HCT116 (cell line): ENCODE results near the gene SBNO2. TPM values are rescaled to one million over a fixed set of nuclear protein-coding genes. Genes with fewer than 3 reads are reported as not detected.

Source experiments
- ATAC-seq: fragments of 200-7000 bp; cut with Tn5 transposase; 2 replicates; pipeline ENCODE4 v1.9.1; 2020; ENCODE audit warnings: mild to moderate bottlenecking, moderate library complexity
- BruUV-seq: library from RNA; stranded (reverse); fragments of 400-500 nt; replicated peaks from 2 replicates; lab custom pipeline; 2021; lab: Mats Ljungman, UMichigan
- CTCF ChIA-PET: fragments of 300-600 bp; sonication (Branson Sonifier 250); formaldehyde crosslinking; loops from one replicate; lab custom pipeline; 2021; ENCODE audit warnings: antibody characterized with exemption; lab: Charles Lee
- POLR2A ChIA-PET: fragments of 300-600, 350-600 bp; sonication (Branson Sonifier 250); formaldehyde crosslinking; loops from one replicate; lab custom pipeline; 2021; ENCODE audit warnings: antibody characterized with exemption; lab: Charles Lee
- RAD21 ChIA-PET, 2 experiments: fragments of 300-600 bp; sonication (Branson Sonifier 250); formaldehyde crosslinking; loops; one replicate each; lab custom pipeline; 2023; ENCODE audit warnings: low total read pairs in 2 of 2; ENCODE audit not compliant: uncharacterized antibody in 2 of 2, unreplicated experiment in 2 of 2, low non-redundant PET in 1 of 2; lab: Charles Lee
- DNase-seq: peaks from one replicate; pipeline ENCODE4 v3.0.0-alpha.2; 2010; ENCODE audit warnings: low read depth, low spot score
- H2AFZ ChIP-seq: fragments of 200-600 bp; shearing (Covaris generic), sonication (generic); 2 replicates; pipeline ENCODE4 v1.6.1; 2017; ENCODE audit warnings: low read depth, mixed run types, mixed read lengths, antibody characterized with exemption, low read length; ENCODE audit not compliant: poor library complexity, severe bottlenecking
- H3K27ac ChIP-seq: 2 replicates; pipeline ENCODE4 v1.5.1; 2012; ENCODE audit warnings: low read depth, low read length
- H3K27me3 ChIP-seq: fragments of 200-600 bp; sonication (generic); 2 replicates; pipeline ENCODE4 v1.6.1; 2016; ENCODE audit warnings: mixed run types, low read length, mixed read lengths; ENCODE audit not compliant: insufficient read depth
- H3K36me3 ChIP-seq, 2 experiments: fragments of 200-500 bp in 1 of 2; fragments of 200-600 bp in 1 of 2; sonication (Bioruptor generic) in 1 of 2; sonication (generic) in 1 of 2; 2 replicates each; pipeline versions ENCODE4 v1.5.1 to v1.6.1; 2014 to 2016; ENCODE audit warnings: low read length in 2 of 2, inconsistent platforms in 1 of 2, mixed read lengths in 1 of 2, mixed run types in 1 of 2; ENCODE audit not compliant: insufficient read depth in 2 of 2, control insufficient read depth in 1 of 2
- H3K4me1 ChIP-seq, 2 experiments: fragments of 200-600 bp in 1 of 2; sonication (generic) in 1 of 2; 2 replicates each; pipeline versions ENCODE4 v1.5.1 to v1.6.1; 2012 to 2017; ENCODE audit warnings: low read length in 2 of 2, inconsistent platforms in 1 of 2, mild to moderate bottlenecking in 1 of 2, mixed read lengths in 1 of 2, mixed run types in 1 of 2, moderate library complexity in 1 of 2; ENCODE audit not compliant: insufficient read depth in 2 of 2, control insufficient read depth in 1 of 2
- H3K4me2 ChIP-seq: fragments of 200-600 bp; sonication (generic); 2 replicates; pipeline ENCODE4 v1.6.1; 2017; ENCODE audit warnings: mixed run types, low read length, mixed read lengths
- H3K4me3 ChIP-seq, 2 experiments: fragments of 200-600 bp in 1 of 2; sonication (generic) in 1 of 2; replicated peaks in 1 of 2; 2 replicates each; pipeline ENCODE4 v1.5.1; 2011 to 2016; ENCODE audit warnings: low read length in 2 of 2, control low read depth in 1 of 2, low read depth in 1 of 2, mild to moderate bottlenecking in 1 of 2, mixed read lengths in 1 of 2, mixed run types in 1 of 2
- H3K79me2 ChIP-seq: fragments of 200-600 bp; sonication (generic); 2 replicates; pipeline ENCODE4 v1.6.1; 2017; ENCODE audit warnings: mild to moderate bottlenecking, mixed run types, low read length, moderate library complexity, mixed read lengths; ENCODE audit not compliant: insufficient read depth
- H3K9ac ChIP-seq: fragments of 200-600 bp; sonication (generic); 2 replicates; pipeline ENCODE4 v1.6.1; 2016; ENCODE audit warnings: low read length, mixed read lengths
- H3K9me2 ChIP-seq: fragments of 200-600 bp; sonication (generic), shearing (Covaris generic); 2 replicates; pipeline ENCODE4 v1.6.1; 2017; ENCODE audit warnings: mixed run types, mild to moderate bottlenecking, moderate library complexity; ENCODE audit not compliant: insufficient read depth
- H3K9me3 ChIP-seq, 2 experiments: fragments of 200-500 bp in 1 of 2; fragments of 200-600 bp in 1 of 2; sonication (Bioruptor generic) in 1 of 2; sonication (generic) in 1 of 2; 2 replicates each; pipeline ENCODE4 v1.6.1; 2014 to 2017; ENCODE audit warnings: low read length in 2 of 2, mixed read lengths in 2 of 2, inconsistent platforms in 1 of 2, low read depth in 1 of 2, mild to moderate bottlenecking in 1 of 2, mixed run types in 1 of 2, moderate library complexity in 1 of 2; ENCODE audit not compliant: control insufficient read depth in 1 of 2, insufficient read depth in 1 of 2
- H4K20me1 ChIP-seq: fragments of 200-600 bp; sonication (generic), shearing (Covaris generic); 2 replicates; pipeline ENCODE4 v1.6.1; 2017; ENCODE audit warnings: mixed run types, mild to moderate bottlenecking, moderate library complexity; ENCODE audit not compliant: insufficient read depth
- ATF3 ChIP-seq: IDR thresholded peaks from 2 replicates; pipeline ENCODE4 v1.6.1; 2012
- CBX3 ChIP-seq: IDR thresholded peaks from 2 replicates; pipeline ENCODE4 v1.6.1; 2012; ENCODE audit warnings: low read depth
- FOSL1 ChIP-seq: IDR thresholded peaks from 2 replicates; pipeline ENCODE4 v1.6.1; 2012; ENCODE audit warnings: low read depth
- POLR2AphosphoS5 ChIP-seq: IDR thresholded peaks from 2 replicates; pipeline ENCODE4 v1.6.1; 2011; ENCODE audit warnings: mild to moderate bottlenecking, low read depth, low read length, moderate library complexity
- YY1 ChIP-seq: IDR thresholded peaks from 2 replicates; pipeline ENCODE4 v1.6.1; 2011; ENCODE audit warnings: low read length, low read depth, moderate library complexity, mild to moderate bottlenecking; ENCODE audit not compliant: insufficient replicate concordance; ENCODE audit errors: extremely low read depth
- ZBTB33 ChIP-seq: IDR thresholded peaks from 2 replicates; pipeline ENCODE4 v1.6.1; 2011; ENCODE audit warnings: mild to moderate bottlenecking, low read length, moderate library complexity; ENCODE audit not compliant: insufficient replicate concordance; ENCODE audit errors: extremely low read depth
- intact Hi-C: fragments of 100-400 bp; cut with micrococcal nuclease; formaldehyde crosslinking; loops from 2 replicates; pipeline ENCODE4 v1.10.0; 2022
- total RNA-seq: library from RNA; stranded (reverse); gene quantifications from one replicate; pipeline ENCODE4 v1.2.1, GENCODE V29; 2021; ENCODE audit not compliant: unreplicated experiment
- TF ChIP-seq, protein P1 (sequence below): IDR thresholded peaks from 2 replicates; pipeline ENCODE4 v1.6.1; 2012

SBNO2 gene
- total RNA-seq, 1 experiment from 2014 or later: 66.4 TPM

DNA sequence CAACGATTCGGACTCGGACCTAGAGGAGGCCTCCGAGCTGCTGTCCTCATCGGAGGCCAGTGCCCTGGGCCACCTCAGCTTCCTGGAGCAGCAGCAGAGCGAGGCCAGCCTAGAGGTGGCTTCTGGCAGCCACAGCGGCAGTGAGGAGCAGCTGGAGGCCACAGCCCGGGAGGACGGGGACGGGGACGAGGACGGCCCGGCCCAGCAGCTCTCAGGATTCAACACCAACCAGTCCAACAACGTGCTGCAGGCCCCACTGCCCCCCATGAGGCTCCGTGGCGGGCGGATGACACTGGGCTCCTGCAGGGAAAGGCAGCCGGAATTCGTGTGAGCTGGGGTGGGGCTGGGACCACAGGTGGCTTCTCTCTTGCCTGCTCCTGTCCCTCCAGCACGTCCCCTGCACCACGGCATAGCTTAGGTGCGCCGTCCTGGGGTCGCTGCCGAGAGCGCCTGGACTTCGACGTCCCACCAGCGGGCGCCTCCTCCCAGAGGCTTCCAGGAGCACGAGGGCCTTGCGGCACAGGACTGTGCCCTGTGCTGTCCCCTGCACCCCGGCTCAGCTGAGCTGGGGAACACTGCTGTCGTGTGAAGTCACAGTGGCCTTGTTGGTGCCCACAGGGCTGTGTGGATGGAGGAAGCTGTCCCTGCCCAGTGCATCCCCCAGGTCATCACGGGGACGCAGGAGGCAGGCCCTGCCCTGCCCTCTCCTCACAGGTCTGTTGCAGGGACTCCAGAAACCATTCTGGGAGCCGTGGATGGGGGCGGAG, 88.2 kb downstream of the SBNO2 start (continued):
- TF ChIP-seq ZBTB33 (no peak), CBX3 (no peak), YY1 (no peak), FOSL1 (no peak)
- TF ChIP-seq, protein P1, sequence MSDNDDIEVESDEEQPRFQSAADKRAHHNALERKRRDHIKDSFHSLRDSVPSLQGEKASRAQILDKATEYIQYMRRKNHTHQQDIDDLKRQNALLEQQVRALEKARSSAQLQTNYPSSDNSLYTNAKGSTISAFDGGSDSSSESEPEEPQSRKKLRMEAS: no peak

GRCh38 chr19:1085053-1085658, 88.9 kb downstream of the SBNO2 start:
- no peaks in the 10 kb centered on the region for H3K79me2 ChIP-seq
- no peak overlapping the region for H3K4me3 ChIP-seq
- H3K36me3 ChIP-seq: peaks cover 7 to 29% of the 10 kb centered on the region in 2 experiments; a peak in 3 of 4 replicates
- no peak for DNase-seq
- H3K9me3 ChIP-seq: no peaks in the 10 kb centered on the region
- TF ChIP-seq ATF3: no peak
- TF ChIP-seq POLR2AphosphoS5: peak; percentile 23; the same call in 1 of the 2 replicates
- TF ChIP-seq, all 23 proteins: peak for 1
- Histone ChIP-seq H3K4me1 (peaks cover 4 to 18% of the 10 kb centered on the region in 2 experiments), H3K27me3 (no peaks in the 10 kb centered on the region), H4K20me1 (no peaks in the 10 kb centered on the region), H3K9ac (no peak overlapping the region), H3K27ac (peak overlapping the region; percentile 26; the same call in 1 of the 2 replicates), H3K4me2 (no peak overlapping the region), H3K9me2 (no peaks in the 10 kb centered on the region), H2AFZ (no peak overlapping the region)
- no peak for ATAC-seq
- ChIA-PET POLR2A (interaction anchor here (0.8 kb wide), 1 partner anchor 17 kb away, joined by 4 read pairs; no protein-coding TSS in a partner anchor), RAD21 (no interaction called here), CTCF (no interaction called here)
- intact Hi-C loops: no loop called here
- no TSS peak for BruUV-seq
